Neuron (in vitro differentiated cells): ENCODE results near the gene HMGN1.

ENCODE experiments used
- H2AFZ ChIP-seq: one replicate; pipeline ENCODE4 v1.6.1; 2013; ENCODE audit warnings: low read depth, mild to moderate bottlenecking, inconsistent platforms, low read length, moderate library complexity
- H3K27me3 ChIP-seq: one replicate; pipeline ENCODE4 v1.6.1; 2013; ENCODE audit warnings: low read length; ENCODE audit not compliant: insufficient read depth
- H3K36me3 ChIP-seq: one replicate; pipeline ENCODE4 v1.6.1; 2013; ENCODE audit warnings: low read length; ENCODE audit not compliant: insufficient read depth
- H3K4me1 ChIP-seq: one replicate; pipeline ENCODE4 v1.6.1; 2013; ENCODE audit warnings: low read length; ENCODE audit not compliant: insufficient read depth
- H3K4me3 ChIP-seq: 2 replicates; pipeline ENCODE4 v1.5.1; 2013; ENCODE audit warnings: mild to moderate bottlenecking, low read length, moderate library complexity
- H3K9me3 ChIP-seq: one replicate; pipeline ENCODE4 v1.6.1; 2013; ENCODE audit warnings: low read length

Gene HMGN1

DNA sequence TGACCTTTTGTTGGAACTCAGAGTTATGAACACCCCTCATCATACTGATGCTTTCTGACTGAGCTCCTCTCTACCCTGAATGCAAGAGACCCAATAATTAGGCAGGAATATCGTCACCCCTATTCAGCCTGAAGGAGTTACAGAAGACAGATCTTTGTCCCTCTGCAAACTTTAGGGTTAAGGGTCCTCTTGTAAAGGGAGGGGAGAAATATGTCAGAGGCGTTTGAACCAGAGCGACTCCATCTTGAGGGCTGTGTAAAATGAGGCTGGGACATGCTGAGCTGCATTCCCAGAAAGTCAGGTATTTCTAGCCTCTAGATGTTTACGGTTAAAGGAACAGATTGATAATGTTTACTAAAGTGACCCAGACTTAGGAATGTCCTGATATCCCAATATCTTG is 10.5 kb upstream of the HMGN1 start:
- Histone ChIP-seq H3K4me1 (no peaks in the 10 kb centered on the region), H3K27me3 (peaks cover 2% of the 10 kb centered on the region), H3K36me3 (no peaks in the 10 kb centered on the region), H3K4me3 (no peak overlapping the region), H2AFZ (no peak overlapping the region), H3K9me3 (no peaks in the 10 kb centered on the region)

DNA sequence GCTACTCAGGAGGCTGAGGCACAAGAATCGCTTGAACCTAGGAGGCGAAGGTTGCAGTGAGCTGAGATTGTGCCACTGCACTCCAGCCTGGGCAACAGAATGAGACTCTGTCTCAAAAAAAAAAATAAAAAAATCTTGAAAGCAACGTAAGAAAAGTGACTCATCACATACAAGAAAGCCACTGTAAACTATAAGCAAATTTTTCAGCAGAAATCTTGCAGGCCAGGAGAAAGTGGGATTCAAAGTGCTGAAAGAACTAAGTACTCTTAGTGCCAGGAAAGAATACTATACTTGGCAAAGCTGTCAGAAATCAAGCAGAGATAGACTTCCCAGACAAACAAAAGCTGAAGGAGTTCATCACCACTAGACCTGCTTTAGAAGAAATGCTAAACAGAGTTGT is 4.4 kb upstream of the HMGN1 start:
- H3K4me3 ChIP-seq = no peak overlapping the region
- H3K9me3 ChIP-seq = no peaks in the 10 kb centered on the region
- H3K27me3 ChIP-seq = peaks cover 2% of the 10 kb centered on the region
- no peaks in the 10 kb centered on the region for H3K36me3 ChIP-seq
- H3K4me1 ChIP-seq = no peaks in the 10 kb centered on the region
- H2AFZ ChIP-seq = no peak overlapping the region

DNA sequence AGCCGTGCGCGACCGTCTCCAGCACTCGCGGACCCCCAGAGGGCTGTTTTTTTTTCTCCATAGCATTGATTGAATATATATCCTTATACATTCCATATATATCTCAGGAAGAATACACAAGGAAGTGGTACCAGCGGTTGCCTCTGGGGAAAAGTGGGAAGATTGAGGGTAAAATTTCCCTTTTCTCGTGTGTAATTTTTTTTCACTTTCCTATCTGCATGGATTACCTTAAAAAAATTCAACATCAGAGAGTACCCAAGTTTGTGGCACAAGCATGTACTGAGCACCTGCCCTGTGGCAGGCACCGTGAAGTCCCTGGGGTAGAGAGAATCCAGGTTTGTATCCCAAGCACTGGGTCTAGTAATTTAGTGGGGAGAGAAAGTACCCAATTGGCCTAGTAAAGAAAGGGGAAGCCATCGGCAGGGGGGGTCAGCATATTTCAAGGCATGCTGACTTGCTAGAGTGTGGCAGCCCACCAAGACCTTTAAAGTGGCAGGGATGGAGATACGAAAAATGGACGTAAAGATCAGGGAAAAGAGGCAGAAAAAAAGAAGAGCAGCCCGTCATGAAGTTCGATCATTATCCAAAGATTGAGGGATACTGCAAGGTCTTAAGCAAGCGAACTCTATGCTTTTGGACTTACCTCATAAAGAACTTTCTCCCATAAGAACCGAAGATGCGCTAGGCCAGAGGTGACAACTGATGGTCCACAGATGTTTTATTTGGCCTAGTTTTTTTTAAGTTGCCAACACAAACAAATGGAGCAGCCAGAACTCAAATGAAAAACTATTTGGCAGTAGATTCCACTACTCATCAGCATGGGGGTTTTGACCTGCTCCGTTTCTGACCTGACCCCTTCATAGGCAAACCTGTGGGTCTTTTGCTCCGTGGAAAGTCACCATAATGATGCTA is 1.5 kb upstream of the HMGN1 start:
- H3K27me3 ChIP-seq = peaks cover 2% of the 10 kb centered on the region
- peak overlapping the region; percentile 50 for H2AFZ ChIP-seq
- H3K9me3 ChIP-seq = peaks cover 2% of the 10 kb centered on the region
- H3K36me3 ChIP-seq = peaks cover 22% of the 10 kb centered on the region
- H3K4me3 ChIP-seq = peak overlapping the region; percentile 52
- peaks cover 17% of the 10 kb centered on the region for H3K4me1 ChIP-seq

DNA sequence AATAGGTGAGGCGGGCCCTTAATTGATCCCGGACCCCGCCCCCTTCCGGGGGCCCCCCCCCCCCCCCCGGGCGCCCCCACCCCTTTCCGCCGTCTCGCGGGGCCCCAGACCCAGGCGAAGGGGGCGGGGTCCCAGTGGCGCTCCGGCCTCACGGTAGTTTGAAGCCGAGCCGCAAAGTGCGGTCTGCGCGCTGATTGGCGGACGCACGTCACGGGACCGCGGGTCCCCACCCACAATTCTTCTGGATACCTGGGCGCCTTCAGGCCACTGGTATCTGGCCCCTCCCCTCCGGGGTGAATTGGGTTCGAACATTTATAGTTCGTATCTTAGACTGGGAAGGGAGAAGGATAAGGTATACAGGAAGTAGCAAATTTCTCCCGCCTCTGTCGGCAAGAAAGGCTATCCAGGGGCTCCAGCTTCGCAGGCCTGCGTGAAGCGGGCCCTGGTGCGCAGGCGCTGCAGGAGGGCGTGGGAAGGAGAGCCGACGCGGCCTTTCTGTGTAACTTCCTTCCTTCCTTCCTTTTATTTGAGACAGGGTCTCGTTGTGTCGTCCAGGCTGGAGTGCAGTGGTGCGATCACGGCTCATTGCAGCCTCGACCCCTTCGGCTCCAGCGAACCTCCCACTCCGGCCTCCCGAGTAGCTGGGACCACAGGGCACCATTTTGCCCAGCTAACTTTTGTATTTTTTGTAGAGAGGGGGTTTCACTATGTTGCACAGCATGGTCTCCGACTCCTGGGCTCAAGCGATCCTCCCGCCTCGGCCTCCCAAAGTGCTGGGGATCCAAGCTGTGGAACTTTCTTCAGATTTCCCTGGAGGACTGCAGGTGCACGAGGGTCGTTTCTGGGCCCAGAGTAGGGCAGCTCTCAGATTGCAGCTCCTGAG is 564 bp upstream of the HMGN1 start:
- H3K27me3 ChIP-seq = no peaks in the 10 kb centered on the region
- peaks cover 23% of the 10 kb centered on the region for H3K4me1 ChIP-seq
- H3K4me3 ChIP-seq = peak overlapping the region; percentile 52
- H2AFZ ChIP-seq = peak overlapping the region; percentile 50
- H3K36me3 ChIP-seq = peaks cover 31% of the 10 kb centered on the region
- H3K9me3 ChIP-seq = peaks cover 2% of the 10 kb centered on the region

DNA sequence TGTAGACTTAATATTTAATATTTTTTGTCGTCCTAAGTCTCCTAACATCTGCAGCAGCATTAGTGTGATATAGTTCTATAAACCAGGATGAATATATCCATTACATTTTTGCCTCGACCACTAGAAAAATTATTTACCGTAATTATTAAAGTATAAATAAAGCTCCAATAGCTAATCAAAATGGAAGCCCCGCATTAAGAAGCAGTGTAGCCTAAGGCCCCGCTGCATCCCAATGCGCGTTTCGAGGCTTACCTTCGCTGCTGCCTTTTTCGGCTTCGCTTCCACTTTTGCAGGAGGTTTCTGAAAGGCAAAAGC is 891 bp downstream of the HMGN1 start:
- no peak overlapping the region for H2AFZ ChIP-seq
- no peaks in the 10 kb centered on the region for H3K27me3 ChIP-seq
- H3K4me1 ChIP-seq = peaks cover 23% of the 10 kb centered on the region
- H3K36me3 ChIP-seq = peaks cover 45% of the 10 kb centered on the region
- H3K4me3 ChIP-seq = peak overlapping the region; percentile 89
- peaks cover 2% of the 10 kb centered on the region for H3K9me3 ChIP-seq

DNA sequence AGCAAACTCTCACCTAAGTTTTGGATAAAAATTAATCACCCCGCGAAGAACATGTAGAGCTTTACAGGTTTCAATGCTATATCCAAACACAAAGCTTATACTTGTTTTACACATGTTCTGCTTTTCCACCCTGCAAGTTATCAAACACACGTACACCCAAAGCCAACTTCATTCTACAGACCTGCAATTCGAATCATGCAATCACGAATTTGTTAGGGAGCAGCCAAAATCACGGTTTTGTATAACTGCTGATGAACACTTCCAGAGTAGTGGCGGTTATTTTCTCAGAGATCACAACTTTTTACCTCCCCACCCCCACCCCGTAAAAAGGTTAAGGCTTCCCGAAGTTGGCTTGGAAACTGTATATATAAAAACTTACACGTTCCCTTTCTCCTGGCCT is 1.4 kb downstream of the HMGN1 start:
- Histone ChIP-seq H3K9me3 (peaks cover 2% of the 10 kb centered on the region), H3K4me3 (peak overlapping the region; percentile 89), H3K36me3 (peaks cover 46% of the 10 kb centered on the region), H3K4me1 (peaks cover 23% of the 10 kb centered on the region), H2AFZ (no peak overlapping the region), H3K27me3 (no peaks in the 10 kb centered on the region)

DNA sequence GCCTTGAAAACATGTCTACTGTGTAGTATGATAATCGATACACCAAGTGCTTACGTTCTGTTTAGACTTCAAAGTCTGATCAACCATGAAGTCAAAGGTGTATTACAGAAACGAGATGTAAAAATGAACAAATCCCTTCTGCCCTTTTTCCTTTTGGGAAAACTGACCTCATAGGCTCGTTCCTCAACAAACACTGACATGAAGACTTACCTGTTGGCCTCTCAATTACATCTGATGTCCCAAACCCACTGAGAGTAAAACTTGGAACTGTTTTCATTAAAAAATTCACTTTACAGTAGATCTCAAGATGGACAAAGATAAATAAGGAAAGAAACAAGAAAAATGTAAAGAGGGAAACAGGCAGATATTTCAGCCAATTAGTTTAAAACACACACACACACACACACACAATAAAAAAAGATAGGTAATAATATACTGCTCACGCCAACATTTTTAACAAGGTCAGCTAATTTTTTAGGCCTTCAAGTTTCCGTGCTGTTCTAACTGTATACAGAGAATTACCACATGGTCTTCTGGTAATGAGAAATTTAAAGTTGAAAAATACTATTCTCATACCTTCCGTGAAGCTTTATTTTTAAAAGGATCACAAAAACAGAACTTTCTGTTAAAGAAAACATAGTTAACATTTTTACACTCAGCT is 2.1 kb downstream of the HMGN1 start:
- H3K9me3 ChIP-seq = peaks cover 2% of the 10 kb centered on the region
- peaks cover 23% of the 10 kb centered on the region for H3K4me1 ChIP-seq
- peaks cover 51% of the 10 kb centered on the region for H3K36me3 ChIP-seq

DNA sequence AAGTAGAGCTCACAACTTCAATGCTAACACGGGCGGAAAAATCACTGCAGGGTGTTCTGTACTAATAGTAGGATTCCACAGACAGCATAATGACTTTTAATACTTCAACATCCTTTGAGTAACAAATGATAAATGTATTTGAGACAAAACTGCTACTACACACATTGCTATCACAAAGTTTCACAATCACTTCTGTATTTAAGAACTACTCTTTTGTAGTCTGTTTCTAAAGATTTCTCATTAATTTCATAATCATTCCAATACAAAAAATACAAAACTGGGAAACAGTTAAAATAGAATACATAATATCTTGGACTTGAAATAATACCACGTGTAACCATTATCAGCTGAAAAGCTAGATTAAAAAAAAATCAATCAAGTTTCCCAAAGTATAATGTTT is 2.7 kb downstream of the HMGN1 start:
- Histone ChIP-seq H2AFZ (no peak overlapping the region), H3K4me1 (peaks cover 23% of the 10 kb centered on the region), H3K4me3 (peak overlapping the region; percentile 89), H3K36me3 (peaks cover 57% of the 10 kb centered on the region), H3K9me3 (peaks cover 2% of the 10 kb centered on the region), H3K27me3 (no peaks in the 10 kb centered on the region)

More for the DNA sequence above, 2.1 kb downstream of the HMGN1 start:
- Histone ChIP-seq H3K27me3 (no peaks in the 10 kb centered on the region), H2AFZ (no peak overlapping the region), H3K4me3 (peak overlapping the region; percentile 89)

DNA sequence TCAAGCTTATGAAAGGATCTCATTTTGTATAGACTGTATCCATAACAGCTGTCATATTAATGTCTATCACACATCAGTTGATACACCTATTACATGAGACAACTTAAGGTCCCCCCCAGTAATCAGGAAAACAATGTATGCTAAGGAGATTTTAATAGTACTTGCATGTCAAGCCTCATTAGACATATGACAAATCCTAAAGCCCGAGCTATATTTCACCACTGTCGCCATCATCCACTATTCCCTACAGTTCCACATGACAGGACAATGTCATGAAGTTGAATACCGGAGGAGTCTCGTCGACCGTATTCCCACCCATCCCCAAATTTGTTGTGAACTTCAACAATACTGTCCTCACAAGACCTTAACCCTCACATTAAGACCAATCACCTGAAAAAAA is 3.4 kb downstream of the HMGN1 start:
- H3K36me3 ChIP-seq = peaks cover 58% of the 10 kb centered on the region
- peak overlapping the region; percentile 89 for H3K4me3 ChIP-seq
- peaks cover 23% of the 10 kb centered on the region for H3K4me1 ChIP-seq
- peaks cover 2% of the 10 kb centered on the region for H3K9me3 ChIP-seq
- H3K27me3 ChIP-seq = no peaks in the 10 kb centered on the region
- H2AFZ ChIP-seq = no peak overlapping the region

DNA sequence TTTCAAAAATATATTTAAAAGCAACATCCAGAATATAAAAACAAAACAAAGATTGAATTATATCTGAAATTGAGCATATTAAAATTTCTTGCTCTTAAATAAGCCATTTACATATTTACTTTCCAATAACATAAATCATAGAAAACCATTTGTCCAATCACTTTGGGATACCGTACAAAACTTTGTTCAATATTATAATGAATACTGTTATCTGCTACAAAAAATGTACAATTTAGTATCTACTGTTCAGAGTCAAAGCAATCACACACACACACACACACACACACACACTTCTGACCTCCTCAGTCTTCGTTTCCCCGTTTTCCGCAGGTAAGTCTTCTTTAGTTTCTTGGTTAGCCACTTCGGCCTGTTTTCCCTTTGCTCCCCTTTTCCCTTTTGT is 4.0 kb downstream of the HMGN1 start:
- no peak overlapping the region for H3K4me3 ChIP-seq
- H3K36me3 ChIP-seq = peaks cover 58% of the 10 kb centered on the region
- H2AFZ ChIP-seq = no peak overlapping the region
- H3K27me3 ChIP-seq = no peaks in the 10 kb centered on the region
- peaks cover 23% of the 10 kb centered on the region for H3K4me1 ChIP-seq
- H3K9me3 ChIP-seq = peaks cover 2% of the 10 kb centered on the region

DNA sequence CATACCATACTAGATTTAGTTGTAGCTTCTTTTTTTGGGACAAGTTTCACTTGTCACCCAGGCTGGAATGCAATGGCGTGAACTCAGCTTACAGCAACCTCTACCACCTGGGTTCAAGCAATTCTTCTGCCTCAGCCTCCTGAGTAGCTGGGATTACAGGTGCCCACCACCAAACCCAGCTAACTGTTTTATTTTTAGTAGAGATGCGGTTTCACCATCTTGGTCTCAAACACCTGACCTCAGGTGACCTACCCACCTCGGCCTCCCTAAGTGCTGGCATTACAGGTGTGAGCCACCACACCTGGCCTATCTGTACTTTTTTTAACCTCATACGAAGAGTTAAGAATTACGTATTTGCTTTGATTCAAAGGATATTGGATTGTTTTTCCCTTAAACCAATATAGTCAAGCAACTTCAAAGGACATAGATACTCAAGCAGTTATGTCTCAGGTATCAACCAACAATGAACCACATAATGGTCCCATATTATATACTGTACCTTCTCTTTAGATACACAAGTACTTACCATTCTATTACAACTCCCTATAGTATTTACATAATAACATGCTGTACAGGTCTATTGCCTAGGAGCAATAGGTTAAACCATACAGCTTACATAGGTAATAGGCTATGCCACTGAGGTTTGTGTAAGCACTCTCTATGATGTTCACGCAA is 7.5 kb downstream of the HMGN1 start:
- peaks cover 46% of the 10 kb centered on the region for H3K36me3 ChIP-seq
- H3K27me3 ChIP-seq = no peaks in the 10 kb centered on the region
- H3K9me3 ChIP-seq = peaks cover 2% of the 10 kb centered on the region
- no peak overlapping the region for H2AFZ ChIP-seq
- H3K4me1 ChIP-seq = peaks cover 16% of the 10 kb centered on the region
- no peak overlapping the region for H3K4me3 ChIP-seq

DNA sequence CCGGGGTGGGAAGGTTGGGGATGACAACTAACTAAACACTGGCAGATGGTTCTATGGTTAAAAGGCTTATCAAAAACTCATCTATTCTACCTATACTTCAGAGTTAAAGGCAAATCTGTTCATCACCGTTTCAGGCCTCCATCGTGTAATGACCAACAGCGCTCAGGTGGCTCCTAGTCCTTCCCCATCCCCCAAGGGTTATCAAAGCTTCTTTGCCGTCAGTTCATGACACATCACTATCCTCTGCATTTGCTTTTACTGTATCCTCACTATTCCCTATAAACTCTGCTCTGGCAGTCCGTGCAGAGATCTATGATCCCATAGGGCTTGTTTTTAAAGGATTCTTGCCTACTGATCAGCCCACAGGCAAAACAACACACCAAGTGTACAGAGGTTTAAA is 8.2 kb downstream of the HMGN1 start:
- Histone ChIP-seq H3K4me1 (peaks cover 9% of the 10 kb centered on the region), H3K9me3 (peaks cover 2% of the 10 kb centered on the region), H3K27me3 (no peaks in the 10 kb centered on the region), H3K36me3 (peaks cover 39% of the 10 kb centered on the region), H2AFZ (no peak overlapping the region), H3K4me3 (no peak overlapping the region)
